CD4-positive, alpha-beta T cell treated with Interferon gamma for 1 hour (primary cell): ENCODE results near the gene SEMA3A.
"Not testable (repeated sequence)": the region's sequence is repeated elsewhere in the genome, so short reads cannot be mapped to it uniquely, and the experiment has no call there.

Source experiments
- DNase-seq: peaks from one replicate; pipeline ENCODE4 v3.0.0-alpha.2; 2020

Gene SEMA3A

DNA sequence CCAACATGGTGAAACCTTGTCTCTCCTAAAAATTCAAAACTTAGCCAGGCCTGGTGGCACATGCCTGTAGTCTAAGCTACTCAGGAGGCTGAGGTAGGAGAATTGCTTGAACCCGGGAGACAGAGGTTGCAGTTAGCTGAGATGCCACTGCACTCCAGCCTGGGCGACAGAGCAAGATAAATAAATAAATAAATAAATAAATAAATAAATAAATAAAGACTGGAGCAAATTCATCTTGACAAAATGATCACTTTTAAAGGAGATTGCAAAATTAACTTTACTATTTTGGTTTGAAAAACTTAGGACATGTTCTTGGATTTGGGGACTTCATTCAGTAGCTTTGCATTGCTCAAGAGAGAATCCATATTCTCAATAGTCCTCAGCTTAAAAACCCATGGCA is 137.0 kb downstream of the SEMA3A start:
- DNase-seq, result no peak

DNA sequence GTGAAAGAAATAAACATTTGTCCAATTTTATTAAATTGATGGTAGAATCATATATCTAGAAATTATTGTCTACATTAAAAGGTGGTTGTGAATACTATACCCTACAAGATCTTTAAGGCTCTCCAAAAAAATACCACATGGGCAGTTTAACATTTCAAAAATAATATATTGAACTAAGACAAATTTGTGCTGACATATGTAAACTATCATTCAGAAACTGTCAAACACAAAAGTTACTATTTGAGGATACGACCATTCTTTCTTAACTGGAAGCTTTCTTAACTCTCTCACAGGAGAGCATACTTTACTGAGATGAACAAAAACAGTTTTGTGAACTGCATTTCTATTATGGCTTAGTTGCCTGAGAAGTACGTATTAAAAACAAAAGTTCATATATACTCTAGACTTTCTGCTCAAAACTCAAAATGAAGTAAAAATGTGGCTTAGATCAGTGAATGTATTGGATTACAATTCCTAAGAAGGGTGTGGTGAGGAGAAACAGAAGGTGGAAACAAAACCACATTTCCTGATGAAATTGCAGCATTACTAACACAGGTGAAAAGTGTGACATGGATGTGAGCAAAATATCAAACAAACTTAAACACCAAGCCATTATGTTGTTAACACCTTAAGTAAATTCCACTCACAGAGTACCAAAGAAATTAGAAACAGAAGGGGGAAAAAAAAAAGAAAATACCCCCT is 138.5 kb downstream of the SEMA3A start:
- DNase-seq, result no peak

DNA sequence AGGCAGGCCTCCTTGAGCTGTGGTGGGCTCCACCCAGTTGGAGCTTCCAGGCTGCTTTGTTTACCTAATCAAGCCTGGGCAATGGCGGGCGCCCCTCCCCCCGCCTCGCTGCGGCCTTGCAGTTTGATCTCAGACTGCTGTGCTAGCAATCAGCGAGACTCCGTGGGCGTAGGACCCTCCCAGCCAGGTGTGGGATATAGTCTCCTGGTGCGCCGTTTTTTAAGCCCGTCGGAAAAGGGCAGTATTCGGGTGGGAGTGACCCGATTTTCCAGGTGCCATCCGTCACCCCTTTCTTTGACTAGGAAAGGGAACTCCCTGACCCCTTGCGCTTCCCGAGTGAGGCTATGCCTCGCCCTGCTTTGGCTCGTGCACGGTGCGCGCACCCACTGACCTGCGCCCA is 139.4 kb downstream of the SEMA3A start:
- not testable (repeated sequence) for DNase-seq

GRCh38 chr7:84049071-84049836 is 145.3 kb downstream of the SEMA3A start:
- DNase-seq, result no peak

DNA sequence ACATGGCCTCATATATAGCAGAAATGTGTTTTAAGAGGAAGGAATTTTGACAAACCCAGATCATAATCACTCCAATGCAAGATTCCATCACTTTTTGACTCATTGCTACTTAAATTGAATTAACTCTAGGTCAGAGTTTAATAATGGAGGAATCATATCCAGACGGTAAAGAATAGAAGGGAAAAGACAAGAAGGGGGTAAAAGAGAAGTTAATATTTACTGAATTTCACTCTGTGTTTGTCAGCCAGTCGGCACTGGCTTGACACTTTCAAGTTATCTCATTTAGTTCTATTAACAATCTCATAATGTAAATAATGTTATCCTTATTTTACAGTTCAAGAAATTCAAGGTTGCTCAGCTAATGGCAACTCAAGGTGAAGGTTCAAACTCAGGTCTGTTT is 147.5 kb downstream of the SEMA3A start:
- no peak for DNase-seq

DNA sequence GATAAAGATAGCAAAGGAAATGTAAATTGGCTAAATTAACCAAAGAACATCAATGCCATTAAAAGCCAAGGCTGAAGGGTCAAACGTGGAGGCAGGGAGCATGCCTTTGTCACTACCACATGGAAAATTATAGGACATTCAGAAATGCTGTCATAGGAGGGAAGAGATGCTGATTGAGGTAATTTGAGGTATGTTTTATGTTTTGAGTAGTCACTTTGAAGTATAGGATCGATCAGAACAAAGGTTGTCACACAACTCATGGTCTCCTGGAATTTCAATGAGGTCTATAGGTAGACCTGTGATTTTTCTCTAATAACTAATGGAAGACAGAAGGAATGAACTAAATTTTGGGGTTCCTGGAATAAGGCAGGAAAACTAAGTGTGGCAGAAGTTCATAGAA is 149.8 kb downstream of the SEMA3A start:
- DNase-seq, result no peak

DNA sequence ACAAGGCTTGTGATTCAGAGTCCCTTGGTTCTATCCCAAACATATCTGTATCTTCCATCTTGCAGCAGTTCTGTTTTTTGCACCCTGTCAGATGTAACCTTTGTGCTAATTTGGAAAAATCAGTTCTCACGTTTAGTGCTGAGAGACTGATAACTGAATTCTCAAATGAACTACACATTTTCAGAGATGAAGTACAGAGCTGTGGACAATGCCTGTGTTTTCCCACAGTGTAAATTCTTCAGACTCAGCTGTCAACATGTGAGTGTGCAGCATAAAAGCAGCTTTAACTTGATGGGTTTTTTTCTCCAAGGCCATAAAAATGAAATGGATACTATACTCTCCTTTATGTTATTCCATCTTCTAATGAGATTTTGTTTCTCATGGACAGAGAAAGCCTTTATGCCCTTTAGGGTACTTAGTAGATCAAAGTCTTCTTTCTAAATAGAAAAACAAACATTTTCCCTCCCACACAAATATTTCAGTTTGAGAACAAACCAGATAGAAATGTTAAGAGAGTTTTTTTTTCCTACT is 150.9 kb downstream of the SEMA3A start:
- no peak for DNase-seq

DNA sequence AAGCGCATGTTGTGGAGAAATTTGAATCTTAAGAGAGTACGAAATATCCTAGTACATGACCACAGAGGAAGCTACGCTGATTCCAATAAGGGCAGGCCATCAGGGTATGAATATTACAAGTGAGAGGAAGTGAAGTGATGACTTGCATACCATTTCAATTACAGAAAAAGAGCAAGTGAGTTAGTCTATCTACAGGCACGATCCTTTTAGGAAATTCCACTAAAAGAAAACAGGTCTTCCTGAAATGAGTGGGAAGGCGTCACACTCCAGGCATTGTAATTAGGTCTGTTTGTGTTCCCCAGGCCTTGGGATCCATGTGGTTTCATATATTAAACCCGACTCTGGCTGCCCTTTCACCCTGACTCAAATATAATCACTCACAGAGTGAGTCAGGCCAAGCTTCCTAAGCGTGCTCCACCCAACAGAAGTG is 152.5 kb downstream of the SEMA3A start:
- no peak for DNase-seq

- DNase-seq, result no peak
Observed at GRCh38 chr7:84041649-84042048, 152.9 kb downstream of the SEMA3A start.

DNA sequence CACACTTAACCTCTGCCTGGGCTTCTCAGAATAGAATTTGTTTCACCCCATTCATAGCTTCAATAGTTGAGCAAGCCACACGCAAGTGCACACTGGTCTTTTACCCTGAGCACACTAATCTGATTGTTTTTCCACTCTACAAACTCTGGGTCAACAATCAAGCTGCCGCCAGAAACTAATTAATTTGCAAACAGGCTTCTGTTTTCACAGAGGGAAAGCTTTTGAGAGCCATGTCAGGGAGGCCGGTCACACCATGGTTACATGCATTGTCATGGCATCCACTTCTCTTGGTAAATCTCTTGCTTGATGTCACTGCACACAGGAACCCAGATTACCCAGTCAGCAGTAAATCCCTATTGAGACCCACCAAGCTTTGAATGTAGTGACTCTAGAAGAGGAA is 154.2 kb downstream of the SEMA3A start:
- no peak for DNase-seq

DNA sequence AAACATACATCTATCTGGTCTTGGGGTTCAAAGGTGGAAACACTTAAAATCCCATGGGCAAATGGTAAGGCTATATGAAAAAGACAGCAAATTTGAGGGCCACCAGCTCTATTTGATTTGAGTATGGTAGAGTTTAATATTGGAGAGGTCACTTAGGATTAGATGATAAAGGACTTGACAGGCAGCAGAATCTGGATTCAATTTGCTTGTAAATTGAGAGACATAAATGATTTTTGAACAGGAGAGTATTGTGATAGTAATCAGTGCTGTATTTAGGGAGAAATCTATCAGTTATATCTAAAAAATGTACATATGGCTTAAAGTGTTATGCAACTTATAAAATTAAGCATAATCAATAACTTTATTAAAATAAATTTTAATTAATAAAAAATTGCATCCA is 155.2 kb downstream of the SEMA3A start:
- no peak for DNase-seq

DNA sequence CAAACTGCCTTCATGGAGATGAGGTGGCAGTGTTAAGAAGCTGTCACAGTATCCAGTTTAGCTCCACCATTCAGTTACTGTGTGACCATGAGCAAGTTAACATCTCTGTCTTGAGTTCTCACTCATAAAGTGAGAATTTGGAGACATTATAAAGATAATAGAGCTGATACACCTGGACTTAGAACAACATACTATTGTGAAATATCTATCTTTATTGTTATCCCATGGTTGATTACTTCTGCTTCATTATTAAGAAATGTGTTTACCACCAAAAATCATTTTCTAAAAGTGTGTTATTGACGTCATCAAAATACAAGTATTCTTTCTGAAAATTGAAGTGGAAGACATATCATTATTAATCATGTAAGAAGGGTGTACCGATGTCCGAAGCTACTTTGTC is 166.9 kb downstream of the SEMA3A start:
- DNase-seq, result no peak

GRCh38 chr7:84025332-84025927 is 169.2 kb downstream of the SEMA3A start:
- DNase-seq, result no peak

- DNase-seq, result no peak
Observed at GRCh38 chr7:84022684-84023308, 171.8 kb downstream of the SEMA3A start.

DNA sequence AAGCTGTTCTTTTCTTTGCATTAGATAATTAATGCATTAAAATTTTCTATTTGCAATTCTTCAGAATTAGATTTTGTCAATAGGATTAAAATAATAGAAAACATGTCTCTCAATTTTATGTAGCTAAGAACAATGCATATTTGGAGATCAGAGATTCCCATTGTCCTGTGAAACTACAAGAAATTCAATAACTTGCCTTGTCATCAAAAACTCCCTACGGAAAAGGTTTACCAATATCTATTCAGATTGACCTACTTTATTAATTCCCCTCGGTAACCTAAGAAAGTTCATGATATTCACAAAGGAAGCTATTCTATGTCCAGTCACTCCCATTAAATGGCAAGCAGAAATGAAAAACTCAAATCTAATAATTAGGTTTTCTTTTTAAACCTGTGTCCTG is 172.6 kb downstream of the SEMA3A start:
- DNase-seq, result no peak

- DNase-seq, result no peak
Observed at GRCh38 chr7:84021292-84021908, 173.2 kb downstream of the SEMA3A start.

- DNase-seq, result no peak
Observed at GRCh38 chr7:84017651-84018050, 176.9 kb downstream of the SEMA3A start.

DNA sequence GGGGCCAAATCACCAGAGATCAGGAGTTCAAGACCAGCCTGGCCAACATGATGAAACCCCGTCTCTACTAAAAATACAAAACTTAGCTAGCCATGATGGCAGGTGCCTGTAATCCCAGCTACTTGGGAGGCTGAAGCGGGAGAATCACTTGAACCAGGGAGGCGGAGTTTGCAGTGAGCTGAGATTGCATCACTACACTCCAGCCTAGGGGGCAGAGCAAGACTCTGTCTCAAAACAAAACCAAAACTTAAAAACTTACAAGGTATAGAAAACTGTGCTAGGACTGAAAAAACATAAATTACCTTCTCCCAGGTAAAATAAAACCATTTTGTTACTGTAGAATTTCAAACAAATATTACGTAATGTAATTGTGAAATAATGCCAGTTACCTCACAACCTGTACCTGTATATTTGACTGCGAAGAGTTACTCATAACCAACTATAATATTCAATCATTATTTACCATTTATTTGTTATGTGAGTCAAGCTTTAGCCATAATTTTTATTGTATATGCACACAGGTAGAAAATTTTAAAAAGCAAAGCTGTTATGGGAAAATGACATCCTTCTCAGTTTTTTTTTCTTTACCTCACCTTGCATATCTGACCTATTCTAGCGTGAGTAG is 180.9 kb downstream of the SEMA3A start:
- no peak for DNase-seq

DNA sequence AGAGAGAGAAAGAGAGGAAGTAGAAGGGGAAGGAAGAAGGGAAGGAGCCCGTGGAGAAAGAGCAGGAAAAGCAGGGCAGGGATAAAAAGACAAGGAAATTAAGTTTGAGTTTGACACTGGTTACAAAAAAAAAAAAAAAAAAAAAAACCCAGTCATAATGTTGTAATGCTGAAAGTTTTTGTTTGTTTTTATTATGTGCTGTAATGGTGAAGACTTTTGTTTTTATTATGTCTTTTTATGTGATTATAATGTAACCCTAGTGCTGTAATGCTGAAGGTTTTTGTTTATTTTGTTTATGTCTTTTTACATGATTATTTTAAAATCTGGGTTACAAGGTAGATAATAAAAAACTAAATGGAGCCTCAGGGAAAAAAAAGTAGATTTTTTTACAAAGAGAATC is 184.8 kb downstream of the SEMA3A start:
- DNase-seq, result no peak

GRCh38 chr7:84009051-84009450 is 185.5 kb downstream of the SEMA3A start:
- no peak for DNase-seq

GRCh38 chr7:84003191-84003590 is 191.4 kb downstream of the SEMA3A start:
- no peak for DNase-seq

DNA sequence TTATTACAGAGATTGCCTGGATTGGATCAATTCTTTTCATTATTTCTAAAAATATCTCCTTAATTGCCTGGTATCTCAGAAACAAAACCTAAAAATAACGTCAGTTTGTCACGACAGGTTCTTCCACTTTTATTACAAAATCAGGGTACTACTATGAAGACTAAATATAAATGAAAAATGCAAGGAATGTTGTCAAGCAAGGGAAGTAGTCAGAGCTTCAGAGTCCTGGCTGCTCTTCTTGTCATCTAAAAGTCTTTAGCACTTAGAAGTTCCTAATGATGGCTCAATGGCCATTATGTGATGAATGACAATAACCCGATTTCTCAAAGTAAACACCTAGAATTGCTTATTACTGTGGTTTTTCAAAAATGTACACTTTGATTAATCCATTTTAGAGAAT is 192.2 kb downstream of the SEMA3A start:
- DNase-seq, result no peak

- no peak for DNase-seq
Observed at GRCh38 chr7:83996879-83997278, 197.7 kb downstream of the SEMA3A start.
